Natural killer cell (primary cell): Measurements from ENCODE around the gene TNIK. TPM values are rescaled to one million over a fixed set of nuclear protein-coding genes. Genes with fewer than 3 reads are reported as not detected.
A peak's percentile ranks its signal among the peaks of the same experiment; 100 is the strongest.

Source experiments
- ATAC-seq, 3 donors: fragments of 150-1000 bp in 2 of 3; fragments of 200-7000 bp in 1 of 3; cut with Tn5 transposase; 1 replicate in 1 of 3; 2 replicates in 2 of 3; pipeline ENCODE4 v1.10.0; 2021; ENCODE audit warnings: mild to moderate bottlenecking in 2 of 3, moderate library complexity in 2 of 3
- DNase-seq, 2 donors: peaks; one replicate each; pipeline versions ENCODE4 v3.0.0 to v3.0.0-alpha.2; 2013 to 2021; ENCODE audit warnings: mixed read lengths in 1 of 2
- H3K27ac ChIP-seq: one replicate; pipeline ENCODE4 v1.5.1; 2013; ENCODE audit warnings: mild to moderate bottlenecking, low read length
- H3K27me3 ChIP-seq: one replicate; pipeline ENCODE4 v1.6.1; 2013; ENCODE audit warnings: low read length; ENCODE audit not compliant: control insufficient read depth, insufficient read depth
- H3K36me3 ChIP-seq: one replicate; pipeline ENCODE4 v1.6.1; 2013; ENCODE audit warnings: low read length; ENCODE audit not compliant: control insufficient read depth, insufficient read depth
- H3K4me1 ChIP-seq: one replicate; pipeline ENCODE4 v1.6.1; 2013; ENCODE audit warnings: low read length; ENCODE audit not compliant: control insufficient read depth, insufficient read depth
- H3K4me3 ChIP-seq: one replicate; pipeline ENCODE4 v1.5.1; 2013; ENCODE audit warnings: low read length
- H3K9me3 ChIP-seq: one replicate; pipeline ENCODE4 v1.6.1; 2013; ENCODE audit warnings: low read length; ENCODE audit not compliant: control insufficient read depth, insufficient read depth
- H3K27ac Mint-ChIP-seq, 2 donors: one replicate each; pipeline ENCODE4 v1.8.0; 2022; ENCODE audit warnings: mild to moderate bottlenecking in 2 of 2, mixed read lengths in 2 of 2, moderate library complexity in 1 of 2
- H3K27me3 Mint-ChIP-seq, 2 donors: one replicate each; pipeline ENCODE4 v1.8.0; 2022; ENCODE audit warnings: low read depth in 2 of 2, mixed read lengths in 2 of 2
- H3K36me3 Mint-ChIP-seq: one replicate; pipeline ENCODE4 v1.8.0; 2022; ENCODE audit warnings: mixed read lengths
- H3K4me1 Mint-ChIP-seq, 2 donors: one replicate each; pipeline ENCODE4 v1.8.0; 2022; ENCODE audit warnings: mixed read lengths in 2 of 2
- H3K4me3 Mint-ChIP-seq: one replicate; pipeline ENCODE4 v1.8.0; 2022; ENCODE audit warnings: mild to moderate bottlenecking, moderate library complexity, mixed read lengths
- H3K9me3 Mint-ChIP-seq, 2 donors: one replicate each; pipeline ENCODE4 v1.8.0; 2022; ENCODE audit warnings: mixed read lengths in 2 of 2
- CTCF ChIP-seq: fragments of 200-600 bp; IDR thresholded peaks from one replicate; pipeline ENCODE4 v1.8.0; 2022; ENCODE audit warnings: antibody characterized with exemption
- WGBS: methylation state at CpG from one replicate; pipeline ENCODE4 v1.1.7; 2013; ENCODE audit warnings: missing lambda C conversion rate; ENCODE audit not compliant: insufficient coverage; 5-methylcytosine and 5-hydroxymethylcytosine counted together
- intact Hi-C: fragments of 100-400 bp; cut with micrococcal nuclease; formaldehyde crosslinking; loops from one replicate; pipeline ENCODE4 v1.14.2; 2022
- total RNA-seq, 4 donors: library from RNA; stranded (reverse); fragments of 120-200 nt in 1 of 4; gene quantifications; one replicate each; pipeline versions ENCODE4 v1.2.3 to v1.2.4, GENCODE V29; 2013 to 2022

The TNIK gene
- total RNA-seq, 3 donors from 2014 or later (not counting 1 experiment from before 2014, with no cell fraction given) = 93.7 to 122 (median 119) TPM

GRCh38 chr3:171186383-171186782, 273.8 kb downstream of the TNIK start:
- H3K36me3 Mint-ChIP-seq = peaks cover 13% of the 10 kb centered on the region
- peaks cover 15 to 18% of the 10 kb centered on the region in 2 donors for H3K4me1 Mint-ChIP-seq
- H3K27me3 Mint-ChIP-seq = no peaks in the 10 kb centered on the region
- no peak for TF ChIP-seq CTCF
- H3K9me3 Mint-ChIP-seq = no peaks in the 10 kb centered on the region
- no peak overlapping the region for H3K4me3 Mint-ChIP-seq
- Histone ChIP-seq H3K9me3 (no peaks in the 10 kb centered on the region), H3K36me3 (peaks cover 20% of the 10 kb centered on the region), H3K4me3 (no peak overlapping the region), H3K27ac (no peak overlapping the region), H3K4me1 (no peaks in the 10 kb centered on the region), H3K27me3 (no peaks in the 10 kb centered on the region)
- ATAC-seq (no peak), DNase-seq (no peak)
- intact Hi-C loops = loop anchor here (10.0 kb wide), 1 partner anchor 268 kb away; no protein-coding TSS in a partner anchor
- H3K27ac Mint-ChIP-seq = no peak overlapping the region

DNA sequence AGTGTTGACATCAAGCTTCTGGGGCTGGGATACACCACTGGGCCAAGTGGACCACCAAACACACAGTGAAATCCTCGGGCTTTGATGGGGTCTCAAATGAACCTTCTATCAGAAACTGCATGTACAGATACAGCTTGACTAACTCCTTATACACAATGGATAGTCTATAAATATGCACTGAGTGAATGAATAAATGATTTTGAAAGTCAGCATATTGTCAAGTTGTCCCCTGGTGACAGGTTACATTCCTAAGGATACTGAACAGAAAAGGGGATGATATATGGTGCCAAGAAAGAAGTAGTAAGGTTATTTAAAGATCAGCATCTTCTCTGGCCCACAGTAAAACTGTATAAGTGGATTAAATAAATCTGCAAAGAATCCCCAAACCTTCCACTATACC, 274.2 kb downstream of the TNIK start:
- H3K27me3 Mint-ChIP-seq = no peaks in the 10 kb centered on the region
- no peak overlapping the region for H3K27ac Mint-ChIP-seq
- Histone ChIP-seq H3K27ac (no peak overlapping the region), H3K36me3 (peaks cover 20% of the 10 kb centered on the region), H3K4me1 (no peaks in the 10 kb centered on the region), H3K4me3 (no peak overlapping the region), H3K27me3 (no peaks in the 10 kb centered on the region), H3K9me3 (no peaks in the 10 kb centered on the region)
- peaks cover 13% of the 10 kb centered on the region for H3K36me3 Mint-ChIP-seq
- H3K4me1 Mint-ChIP-seq = peaks cover 18 to 22% of the 10 kb centered on the region in 2 donors
- no peak overlapping the region for H3K4me3 Mint-ChIP-seq
- no peaks in the 10 kb centered on the region for H3K9me3 Mint-ChIP-seq
- TF ChIP-seq CTCF = no peak
- ATAC-seq (no peak), DNase-seq (no peak)
- intact Hi-C loops = loop anchor here (10.0 kb wide), 1 partner anchor 269 kb away; no protein-coding TSS in a partner anchor
- 100% methylated on average over 1 of the region's 1 CpG for WGBS

GRCh38 chr3:171184372-171184771, 275.8 kb downstream of the TNIK start:
- Histone ChIP-seq H3K4me3 (no peak overlapping the region), H3K9me3 (no peaks in the 10 kb centered on the region), H3K36me3 (peaks cover 8% of the 10 kb centered on the region), H3K27ac (no peak overlapping the region), H3K27me3 (no peaks in the 10 kb centered on the region), H3K4me1 (no peaks in the 10 kb centered on the region)
- H3K27me3 Mint-ChIP-seq = no peaks in the 10 kb centered on the region
- H3K27ac Mint-ChIP-seq = peak overlapping the region; percentile 18 to 51
- no peak overlapping the region for H3K4me3 Mint-ChIP-seq
- intact Hi-C loops = loop anchor here (10.0 kb wide), 1 partner anchor 270 kb away; no protein-coding TSS in a partner anchor
- DNase-seq (no peak), ATAC-seq (no peak)
- H3K36me3 Mint-ChIP-seq = peaks cover 7% of the 10 kb centered on the region
- WGBS = 56% methylated on average over 6 of the region's 6 CpGs
- peaks cover 27 to 33% of the 10 kb centered on the region in 2 donors for H3K4me1 Mint-ChIP-seq
- no peak for TF ChIP-seq CTCF
- no peaks in the 10 kb centered on the region for H3K9me3 Mint-ChIP-seq

GRCh38 chr3:171183042-171183441, 277.2 kb downstream of the TNIK start:
- Mint-ChIP-seq H3K4me3 (no peak overlapping the region), H3K9me3 (no peaks in the 10 kb centered on the region), H3K27ac (no peak overlapping the region), H3K4me1 (peaks cover 35 to 39% of the 10 kb centered on the region in 2 donors), H3K27me3 (no peaks in the 10 kb centered on the region), H3K36me3 (no peaks in the 10 kb centered on the region)
- H3K4me1 ChIP-seq = no peaks in the 10 kb centered on the region
- WGBS = 82% methylated on average over 4 of the region's 4 CpGs
- ATAC-seq (no peak), DNase-seq (no peak)
- H3K4me3 ChIP-seq = no peak overlapping the region
- intact Hi-C loops = loop anchor here (10.0 kb wide), 1 partner anchor 272 kb away; no protein-coding TSS in a partner anchor
- no peaks in the 10 kb centered on the region for H3K27me3 ChIP-seq
- no peak overlapping the region for H3K27ac ChIP-seq
- H3K36me3 ChIP-seq = no peaks in the 10 kb centered on the region
- TF ChIP-seq CTCF = no peak
- no peaks in the 10 kb centered on the region for H3K9me3 ChIP-seq
